Measurements from ENCODE around the gene NBR1.
A peak's percentile ranks its signal among the peaks of the same experiment; 100 is the strongest.
"Not testable (repeated sequence)": the region's sequence is repeated elsewhere in the genome, so short reads cannot be mapped to it uniquely, and the experiment has no call there.

NBR1 gene, protein sequence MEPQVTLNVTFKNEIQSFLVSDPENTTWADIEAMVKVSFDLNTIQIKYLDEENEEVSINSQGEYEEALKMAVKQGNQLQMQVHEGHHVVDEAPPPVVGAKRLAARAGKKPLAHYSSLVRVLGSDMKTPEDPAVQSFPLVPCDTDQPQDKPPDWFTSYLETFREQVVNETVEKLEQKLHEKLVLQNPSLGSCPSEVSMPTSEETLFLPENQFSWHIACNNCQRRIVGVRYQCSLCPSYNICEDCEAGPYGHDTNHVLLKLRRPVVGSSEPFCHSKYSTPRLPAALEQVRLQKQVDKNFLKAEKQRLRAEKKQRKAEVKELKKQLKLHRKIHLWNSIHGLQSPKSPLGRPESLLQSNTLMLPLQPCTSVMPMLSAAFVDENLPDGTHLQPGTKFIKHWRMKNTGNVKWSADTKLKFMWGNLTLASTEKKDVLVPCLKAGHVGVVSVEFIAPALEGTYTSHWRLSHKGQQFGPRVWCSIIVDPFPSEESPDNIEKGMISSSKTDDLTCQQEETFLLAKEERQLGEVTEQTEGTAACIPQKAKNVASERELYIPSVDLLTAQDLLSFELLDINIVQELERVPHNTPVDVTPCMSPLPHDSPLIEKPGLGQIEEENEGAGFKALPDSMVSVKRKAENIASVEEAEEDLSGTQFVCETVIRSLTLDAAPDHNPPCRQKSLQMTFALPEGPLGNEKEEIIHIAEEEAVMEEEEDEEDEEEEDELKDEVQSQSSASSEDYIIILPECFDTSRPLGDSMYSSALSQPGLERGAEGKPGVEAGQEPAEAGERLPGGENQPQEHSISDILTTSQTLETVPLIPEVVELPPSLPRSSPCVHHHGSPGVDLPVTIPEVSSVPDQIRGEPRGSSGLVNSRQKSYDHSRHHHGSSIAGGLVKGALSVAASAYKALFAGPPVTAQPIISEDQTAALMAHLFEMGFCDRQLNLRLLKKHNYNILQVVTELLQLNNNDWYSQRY

DNA sequence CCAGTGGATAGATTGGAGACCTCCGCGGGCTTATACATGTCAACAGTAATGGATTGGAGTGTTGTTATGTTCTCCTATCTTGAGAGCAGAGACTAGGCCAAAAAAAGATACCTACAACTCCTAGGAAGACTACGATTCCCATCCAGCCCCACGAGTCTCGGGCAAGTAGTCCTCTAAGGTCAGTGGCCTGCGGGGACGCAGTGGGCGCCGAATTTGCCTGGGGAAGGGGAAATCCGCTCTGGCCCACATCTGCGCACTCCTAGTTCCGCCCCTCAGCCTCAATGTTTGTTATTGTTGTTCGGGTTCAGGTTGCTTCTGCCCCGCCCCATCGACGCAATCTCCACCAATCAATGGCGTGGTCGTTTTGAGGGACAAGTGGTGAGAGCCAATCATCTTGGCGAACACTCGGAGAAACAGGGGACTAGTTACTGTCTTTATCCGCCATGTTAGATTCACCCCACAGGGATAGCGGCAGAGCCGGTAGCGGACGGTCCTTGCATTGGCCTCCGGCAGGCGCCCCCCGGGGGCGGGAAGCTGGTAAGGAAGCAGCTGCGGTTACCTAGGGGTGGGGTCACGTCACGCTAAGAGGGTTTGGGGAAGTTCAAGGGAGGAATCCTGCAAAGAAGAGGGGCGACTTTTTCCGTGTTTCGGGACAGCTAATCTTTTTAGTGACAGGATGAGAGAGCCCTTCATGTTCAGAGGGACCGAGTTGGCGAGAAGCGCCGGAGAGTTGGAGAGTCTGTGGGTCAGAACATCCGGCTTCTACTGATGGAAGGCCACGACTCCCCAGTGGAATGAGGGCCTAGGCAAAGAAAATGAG, at the start of gene NBR1:
Gene NBR1, plus strand, starts transcription at position 449 of the 820 bp plus-strand sequence. CDS start 4,586 bp downstream, outside the sequence.
- peak; percentile 100 for DNase-seq
- in situ Hi-C loops (cut with MboI; ENCODE audit: low pct_unique_long_range_greater_than_20kb, low sequenced_read_pairs), result no loop called here

DNA sequence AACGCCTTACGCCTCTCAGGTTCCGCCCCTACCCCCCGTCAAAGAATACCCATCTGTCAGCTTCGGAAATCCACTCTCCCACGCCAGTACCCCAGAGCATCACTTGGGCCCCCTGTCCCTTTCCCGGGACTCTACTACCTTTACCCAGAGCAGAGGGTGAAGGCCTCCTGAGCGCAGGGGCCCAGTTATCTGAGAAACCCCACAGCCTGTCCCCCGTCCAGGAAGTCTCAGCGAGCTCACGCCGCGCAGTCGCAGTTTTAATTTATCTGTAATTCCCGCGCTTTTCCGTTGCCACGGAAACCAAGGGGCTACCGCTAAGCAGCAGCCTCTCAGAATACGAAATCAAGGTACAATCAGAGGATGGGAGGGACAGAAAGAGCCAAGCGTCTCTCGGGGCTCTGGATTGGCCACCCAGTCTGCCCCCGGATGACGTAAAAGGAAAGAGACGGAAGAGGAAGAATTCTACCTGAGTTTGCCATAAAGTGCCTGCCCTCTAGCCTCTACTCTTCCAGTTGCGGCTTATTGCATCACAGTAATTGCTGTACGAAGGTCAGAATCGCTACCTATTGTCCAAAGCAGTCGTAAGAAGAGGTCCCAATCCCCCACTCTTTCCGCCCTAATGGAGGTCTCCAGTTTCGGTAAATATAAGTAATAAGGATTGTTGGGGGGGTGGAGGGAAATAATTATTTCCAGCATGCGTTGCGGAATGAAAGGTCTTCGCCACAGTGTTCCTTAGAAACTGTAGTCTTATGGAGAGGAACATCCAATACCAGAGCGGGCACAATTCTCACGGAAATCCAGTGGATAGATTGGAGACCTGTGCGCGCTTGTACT, 45.7 kb upstream of the NBR1 start, which contains the start of gene BRCA1:
Gene BRCA1, minus strand, starts transcription at position 232 of the 834 bp plus-strand sequence. CDS start 1,268 bp downstream, outside the sequence.
- DNase-seq, result peak; percentile 100
- in situ Hi-C loops (cut with MboI; ENCODE audit: low pct_unique_long_range_greater_than_20kb, low sequenced_read_pairs), result no loop called here

DNA sequence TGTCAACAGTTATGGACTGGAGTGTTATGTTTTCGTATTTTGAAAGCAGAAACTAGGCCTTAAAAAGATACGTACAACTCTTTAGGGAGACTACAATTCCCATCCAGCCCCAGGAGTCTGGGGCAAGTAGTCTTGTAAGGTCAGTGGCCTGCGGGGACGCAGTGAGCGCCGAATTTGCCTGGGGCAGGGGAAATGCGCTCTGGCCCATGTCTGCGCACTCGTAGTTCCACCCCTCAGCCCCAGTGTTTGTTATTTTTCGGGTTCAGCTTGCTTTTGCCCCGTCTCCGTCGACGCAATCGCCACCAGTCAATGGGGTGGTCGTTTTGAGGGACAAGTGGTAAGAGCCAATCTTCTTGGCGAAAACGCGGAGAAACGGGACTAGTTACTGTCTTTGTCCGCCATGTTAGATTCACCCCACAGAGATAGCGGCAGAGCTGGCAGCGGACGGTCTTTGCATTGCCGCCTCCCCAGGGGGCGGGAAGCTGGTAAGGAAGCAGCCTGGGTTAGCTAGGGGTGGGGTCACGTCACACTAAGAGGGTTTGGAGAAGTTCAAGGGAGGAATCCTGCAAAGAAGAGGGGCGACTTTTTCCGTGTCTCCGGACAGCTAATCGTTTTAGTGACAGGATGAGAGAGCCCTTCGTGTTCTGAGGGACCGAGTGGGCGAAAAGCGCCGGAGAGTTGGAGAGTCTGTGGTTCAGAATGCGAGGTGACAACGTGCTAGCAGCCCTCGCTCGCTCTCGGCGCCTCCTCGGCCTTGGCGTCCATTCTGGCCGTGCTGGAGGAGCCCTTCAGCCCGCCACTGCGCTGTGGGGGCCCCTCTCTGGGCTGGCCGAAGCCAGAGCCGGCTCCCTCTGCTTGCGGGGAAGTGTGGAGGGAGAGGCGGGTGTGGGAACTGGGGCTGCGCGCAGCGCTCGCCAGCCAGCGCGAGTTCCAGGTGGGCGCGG, 44.8 kb upstream of the NBR1 start:
- DNase-seq, result no peak
- in situ Hi-C loops (cut with MboI; ENCODE audit: low pct_unique_long_range_greater_than_20kb, low sequenced_read_pairs), result no loop called here

DNA sequence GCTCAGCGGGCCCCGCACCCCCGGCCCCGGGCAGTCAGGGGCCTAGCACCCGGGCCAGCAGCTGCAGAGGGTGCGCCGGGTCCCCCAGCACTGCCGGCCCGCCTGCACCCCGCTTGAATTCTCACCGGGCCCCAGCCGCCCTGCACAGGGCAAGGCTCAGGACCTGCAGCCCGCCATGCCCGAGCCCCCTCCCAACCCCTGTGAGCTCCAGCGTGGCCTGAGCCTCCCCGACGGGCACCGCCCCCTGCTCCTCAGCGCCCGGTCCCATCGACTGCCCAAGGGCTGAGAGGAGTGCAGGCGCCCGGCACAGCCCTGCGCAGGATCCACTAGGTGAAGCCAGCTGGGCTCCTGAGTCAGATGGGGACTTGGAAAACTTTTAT, 44.1 kb upstream of the NBR1 start:
- in situ Hi-C loops (cut with MboI; ENCODE audit: low pct_unique_long_range_greater_than_20kb, low sequenced_read_pairs), result no loop called here
- no peak for DNase-seq

DNA sequence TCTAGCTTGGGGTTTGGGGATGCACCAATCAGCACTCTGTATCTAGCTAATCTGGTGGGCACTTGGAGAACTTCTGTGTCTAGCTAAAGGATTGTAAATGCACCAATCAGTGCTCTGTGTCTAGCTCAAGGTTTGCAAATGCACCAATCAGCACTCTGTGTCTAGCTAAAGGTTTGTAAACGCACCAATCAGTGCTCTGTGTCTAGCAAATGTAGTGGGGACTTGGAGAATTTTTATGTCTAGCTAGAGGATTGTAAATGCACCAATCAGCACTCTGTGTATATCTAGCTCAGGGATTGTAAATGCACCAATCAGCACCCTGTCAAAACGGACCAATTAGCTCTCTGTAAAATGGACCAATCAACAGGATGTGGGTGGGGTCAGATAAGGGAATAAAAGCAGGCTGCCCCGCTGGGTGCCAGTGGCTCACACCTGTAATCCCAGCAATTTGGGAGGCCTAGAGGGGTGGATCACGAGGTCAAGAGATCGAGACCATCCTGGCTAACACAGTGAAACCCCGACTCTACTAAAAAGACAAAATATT, 43.6 kb upstream of the NBR1 start:
- DNase-seq; in situ Hi-C loops (cut with MboI; ENCODE audit: low pct_unique_long_range_greater_than_20kb, low sequenced_read_pairs): not testable (repeated sequence)

DNA sequence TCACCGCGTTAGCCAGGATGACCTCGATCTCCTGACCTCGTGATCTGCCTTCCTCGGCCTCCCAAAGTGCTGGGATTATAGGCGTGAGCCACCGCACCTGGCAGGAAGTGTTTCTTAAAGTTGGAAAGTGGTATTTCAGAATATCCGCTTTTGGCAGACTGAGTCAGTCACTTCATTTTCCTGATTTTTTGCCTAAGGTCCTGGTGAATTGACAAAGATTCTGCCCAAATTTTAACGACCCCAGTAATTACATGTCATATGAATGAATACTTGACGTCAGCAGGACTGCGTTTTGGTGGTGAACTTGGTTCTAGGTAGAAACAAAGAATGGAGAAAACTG, 41.4 kb upstream of the NBR1 start:
- no peak for DNase-seq
- in situ Hi-C loops (cut with MboI; ENCODE audit: low pct_unique_long_range_greater_than_20kb, low sequenced_read_pairs), result no loop called here

DNA sequence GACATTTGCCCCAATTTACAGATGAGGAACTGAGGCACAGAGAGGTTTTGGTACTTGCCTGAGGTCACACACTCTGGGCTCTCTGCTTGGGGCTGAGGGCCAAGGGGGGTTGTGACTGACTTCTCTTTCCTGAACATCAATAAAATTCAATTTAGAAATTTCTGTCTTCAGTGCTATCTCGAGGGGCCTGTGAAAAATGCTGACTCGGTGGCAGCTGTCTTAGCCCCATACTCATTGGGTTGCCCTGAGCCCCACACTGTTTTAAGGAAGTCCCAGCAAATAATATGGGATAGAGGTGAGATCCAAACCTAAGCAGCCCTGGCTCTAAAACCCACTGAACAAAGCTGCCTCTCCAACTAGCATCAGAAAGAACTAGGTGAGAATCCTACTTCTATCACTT, 38.9 kb upstream of the NBR1 start:
- no peak for DNase-seq
- in situ Hi-C loops (cut with MboI; ENCODE audit: low pct_unique_long_range_greater_than_20kb, low sequenced_read_pairs), result no loop called here

DNA sequence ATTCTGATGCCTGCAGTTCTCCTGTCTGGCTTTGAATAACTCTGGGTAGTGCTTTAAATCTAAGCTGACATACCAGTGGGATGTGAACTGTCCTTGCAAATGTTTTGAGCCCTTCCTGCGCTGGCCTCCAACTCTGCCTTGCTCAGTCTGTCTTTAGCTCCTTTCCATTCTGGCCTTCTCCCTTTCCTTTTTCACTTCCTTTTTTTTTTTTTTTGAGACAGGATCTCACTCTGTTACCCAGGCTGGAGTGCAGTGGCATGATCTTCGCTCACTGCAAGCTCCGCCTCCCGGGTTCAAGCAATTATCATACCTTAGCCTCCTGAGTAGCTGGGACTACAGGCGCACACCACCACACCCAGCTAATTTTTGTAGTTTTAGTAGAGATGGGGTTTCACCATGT, 37.6 kb upstream of the NBR1 start:
- in situ Hi-C loops (cut with MboI; ENCODE audit: low pct_unique_long_range_greater_than_20kb, low sequenced_read_pairs); DNase-seq: not testable (repeated sequence)

DNA sequence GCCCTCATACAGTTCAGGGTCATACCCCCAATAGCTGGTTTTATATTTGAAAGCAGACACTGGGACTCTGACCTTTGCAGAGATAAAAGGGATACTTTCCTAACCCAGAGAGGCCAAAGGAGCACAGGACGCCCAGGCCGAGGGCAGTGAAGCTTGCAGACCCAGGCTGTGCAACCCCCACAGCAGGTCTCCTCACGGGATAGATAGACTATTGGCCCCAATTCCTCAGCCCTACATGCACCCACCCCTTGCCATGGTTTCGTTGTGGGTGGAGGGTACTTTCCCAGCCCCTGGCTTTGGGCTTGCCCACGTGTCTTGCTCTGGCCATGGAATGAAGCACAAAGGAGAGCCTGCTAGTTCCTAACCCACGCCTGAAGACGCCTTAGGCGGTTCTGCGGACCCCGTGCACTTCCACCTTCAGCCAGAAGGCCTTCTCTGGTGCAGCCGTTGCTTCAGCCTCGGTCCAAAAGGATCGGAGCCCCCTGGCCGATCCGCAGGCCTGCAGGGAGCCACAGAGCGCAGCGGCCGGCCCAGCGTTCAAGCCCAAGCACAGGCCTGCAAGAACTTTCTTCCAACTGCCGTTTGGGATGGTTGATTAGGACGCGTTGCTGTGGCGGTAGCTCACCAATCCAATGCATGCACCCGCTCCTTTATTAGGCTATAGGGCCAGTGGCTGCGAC, 36.1 kb upstream of the NBR1 start:
- in situ Hi-C loops (cut with MboI; ENCODE audit: low pct_unique_long_range_greater_than_20kb, low sequenced_read_pairs), result no loop called here

DNA sequence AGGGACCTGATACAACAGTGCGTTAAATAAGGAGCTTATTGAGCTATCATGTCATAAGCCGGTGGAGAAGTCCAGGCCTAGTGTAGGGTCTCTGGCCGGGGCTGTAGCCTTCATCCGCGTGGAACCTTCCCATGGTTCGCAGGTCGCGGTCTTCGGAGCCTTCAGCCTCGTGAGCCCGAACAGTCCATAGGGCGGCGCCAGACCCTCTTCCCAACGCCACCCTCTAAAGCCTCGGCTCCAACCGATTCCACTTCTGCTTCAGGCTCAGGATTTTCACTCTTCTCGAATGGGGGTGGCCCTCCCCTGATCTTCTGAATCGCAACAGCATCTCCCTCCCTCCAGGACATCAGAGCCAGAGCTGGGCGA, 35.6 kb upstream of the NBR1 start:
- in situ Hi-C loops (cut with MboI; ENCODE audit: low pct_unique_long_range_greater_than_20kb, low sequenced_read_pairs), result no loop called here
- no peak for DNase-seq

More for the DNA sequence above, 36.1 kb upstream of the NBR1 start:
- no peak for DNase-seq

DNA sequence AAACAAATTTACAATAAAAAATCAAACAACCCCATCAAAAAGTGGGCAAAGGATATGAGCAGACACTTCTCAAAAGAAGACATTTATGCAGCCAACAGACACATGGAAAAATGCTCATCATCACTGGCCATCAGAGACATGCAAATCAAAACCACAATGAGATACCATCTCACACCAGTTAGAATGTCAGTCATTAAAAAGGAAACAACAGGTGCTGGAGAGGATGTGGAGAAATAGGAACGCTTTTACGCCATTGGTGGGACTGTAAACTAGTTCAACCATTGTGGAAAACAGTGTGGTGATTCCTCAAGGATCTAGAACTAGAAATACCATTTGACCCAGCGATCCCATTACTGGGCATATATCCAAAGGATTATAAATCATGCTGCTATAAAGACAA, 34.4 kb upstream of the NBR1 start:
- DNase-seq, result peak; percentile 9
- in situ Hi-C loops (cut with MboI; ENCODE audit: low pct_unique_long_range_greater_than_20kb, low sequenced_read_pairs), result not testable (repeated sequence)

DNA sequence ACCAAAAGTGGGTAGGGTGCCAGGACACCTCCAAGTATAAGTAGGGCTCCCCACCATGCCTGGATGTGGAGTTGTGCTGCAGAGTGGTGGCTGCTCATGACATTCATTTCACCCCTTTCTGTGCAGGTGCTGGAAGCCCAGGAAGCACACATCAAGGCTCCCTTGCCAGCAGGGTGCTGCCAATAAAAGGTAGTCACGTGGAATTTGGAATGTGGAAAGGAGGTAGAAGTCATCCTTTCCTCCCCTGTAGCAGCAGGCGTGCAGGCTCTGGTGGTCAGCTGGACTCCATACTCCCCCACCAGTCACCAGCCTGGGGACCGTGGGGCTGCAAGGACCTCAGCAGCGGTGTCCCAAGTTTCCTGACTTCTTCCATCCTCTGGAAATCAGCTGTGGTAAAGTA, 32.5 kb upstream of the NBR1 start:
- in situ Hi-C loops (cut with MboI; ENCODE audit: low pct_unique_long_range_greater_than_20kb, low sequenced_read_pairs); DNase-seq: not testable (repeated sequence)

DNA sequence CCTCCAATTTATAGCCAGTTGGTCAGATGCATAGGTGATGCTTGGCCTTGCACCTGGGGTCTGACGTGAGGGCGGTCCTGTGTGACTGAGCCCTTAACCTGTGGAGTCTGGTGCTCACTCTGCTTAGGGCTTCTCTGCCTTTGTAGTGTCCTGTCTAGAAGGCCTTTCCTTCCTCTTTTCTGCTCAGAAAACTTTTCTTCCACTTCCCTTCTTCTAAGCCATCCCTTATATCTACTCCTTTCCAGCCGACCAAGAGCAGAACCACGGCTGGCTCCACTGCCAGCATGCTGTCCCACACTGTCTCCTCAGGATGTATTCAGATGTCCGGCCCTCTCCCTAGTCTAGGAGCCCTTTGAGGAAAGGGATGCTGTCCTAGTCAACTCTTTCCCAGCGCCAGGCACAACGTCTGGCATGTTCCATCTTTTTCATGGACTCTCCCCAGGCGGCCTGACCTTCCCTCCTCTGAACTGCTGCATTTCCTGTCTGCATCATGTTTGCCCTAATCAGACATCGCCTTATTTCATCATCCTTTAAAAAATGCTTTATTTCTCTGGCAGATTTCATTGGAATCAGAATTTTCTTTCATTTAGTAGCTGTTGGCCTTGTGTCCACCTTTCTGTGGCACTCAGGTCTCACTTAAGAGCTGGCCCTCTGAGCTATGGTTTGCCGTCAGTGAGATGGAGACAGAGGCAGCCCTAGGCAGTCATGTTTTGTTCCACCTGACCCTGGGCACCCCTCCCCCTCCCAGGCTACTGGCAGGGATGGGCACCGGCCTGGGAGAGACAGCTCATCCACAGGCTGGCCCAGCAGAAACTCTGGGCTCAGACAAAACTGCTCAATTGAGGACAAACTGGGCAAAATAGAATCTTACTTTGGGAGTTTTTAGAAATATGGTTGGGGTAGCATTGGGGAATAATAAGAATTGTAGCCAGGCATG, 30.4 kb upstream of the NBR1 start:
- in situ Hi-C loops (cut with MboI; ENCODE audit: low pct_unique_long_range_greater_than_20kb, low sequenced_read_pairs), result no loop called here
- peak; percentile 66 for DNase-seq

DNA sequence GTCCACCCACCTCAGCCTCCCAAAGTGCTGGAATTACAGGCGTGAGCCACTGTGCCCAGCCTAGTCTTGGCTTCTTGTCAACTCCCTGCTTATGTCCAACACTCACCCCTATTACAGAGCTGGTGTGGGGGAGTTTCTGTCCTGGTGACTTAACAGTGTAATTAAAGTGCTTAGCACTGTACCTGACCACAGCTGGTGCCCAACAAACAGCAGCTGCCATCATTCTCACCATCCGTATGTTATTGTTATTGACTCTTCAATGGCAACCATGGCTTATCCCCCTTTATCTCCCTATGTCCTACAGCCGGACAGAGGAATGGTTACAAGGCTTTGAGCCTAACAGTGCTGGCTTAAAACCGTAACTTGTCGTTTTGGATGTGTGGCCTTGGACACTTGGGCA, 28.9 kb upstream of the NBR1 start:
- in situ Hi-C loops (cut with MboI; ENCODE audit: low pct_unique_long_range_greater_than_20kb, low sequenced_read_pairs), result no loop called here
- DNase-seq, result no peak

DNA sequence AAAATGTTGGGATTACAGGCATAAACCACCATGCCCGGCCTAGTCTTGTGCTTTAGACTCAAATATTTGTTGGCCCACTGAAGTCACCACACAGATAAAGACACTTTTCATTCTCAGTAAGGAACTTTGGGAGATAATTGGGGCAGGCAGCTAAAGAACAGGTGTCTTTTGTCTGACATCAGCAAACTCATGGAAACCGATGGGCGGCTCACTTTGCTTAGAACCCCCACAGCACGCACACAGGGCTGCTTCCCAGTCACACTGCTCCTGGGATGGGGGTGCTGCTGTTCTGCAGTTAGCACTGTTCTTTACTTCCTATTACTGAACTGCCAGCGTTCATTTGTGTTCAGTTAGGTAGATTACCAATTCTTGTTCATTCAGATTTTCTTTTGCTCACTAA, 27.8 kb upstream of the NBR1 start:
- in situ Hi-C loops (cut with MboI; ENCODE audit: low pct_unique_long_range_greater_than_20kb, low sequenced_read_pairs), result no loop called here
- no peak for DNase-seq

DNA sequence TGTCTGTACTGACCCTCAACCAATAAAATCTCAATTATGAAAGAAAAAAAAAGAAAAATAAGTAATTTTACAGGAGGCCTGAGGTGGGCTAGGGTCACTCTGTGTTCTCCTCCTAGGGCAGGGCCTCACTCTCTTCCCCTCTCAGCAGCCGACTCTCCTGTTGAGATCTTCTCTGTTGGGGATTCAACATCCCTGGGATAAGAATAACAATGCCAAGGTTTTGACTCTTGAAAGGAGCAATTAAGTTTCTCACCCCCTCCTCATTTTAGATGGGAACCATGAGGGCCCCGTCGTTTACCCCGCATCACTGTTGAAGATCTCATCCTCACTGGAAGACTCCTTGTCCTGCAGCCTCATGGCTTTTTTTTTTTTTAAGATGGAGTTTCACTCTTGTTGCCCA, 24.4 kb upstream of the NBR1 start:
- in situ Hi-C loops (cut with MboI; ENCODE audit: low pct_unique_long_range_greater_than_20kb, low sequenced_read_pairs), result no loop called here
- no peak for DNase-seq

Measured in KBM-7 (cell line).